Keratinocyte (primary cell): ENCODE measurements around the gene GNB4. TPM values are rescaled to one million over a fixed set of nuclear protein-coding genes. Genes with fewer than 3 reads are reported as not detected.

Experiments
- DNase-seq: peaks from one replicate; pipeline ENCODE4 v3.0.0-alpha.2; 2011; ENCODE audit warnings: low read depth, missing footprints, low spot score
- FAIRE-seq: peaks from 2 replicates; lab custom pipeline; 2011; peaks lifted over from hg19 to GRCh38; lab: Jason Lieb, UNC
- H2AFZ ChIP-seq: 2 replicates; pipeline ENCODE4 v1.6.0; 2012; ENCODE audit warnings: low read length, control low read depth, inconsistent platforms; ENCODE audit not compliant: control insufficient read depth
- H3K27ac ChIP-seq: 2 replicates; pipeline ENCODE4 v1.5.1; 2011; ENCODE audit warnings: low read length; ENCODE audit not compliant: control insufficient read depth, insufficient read depth
- H3K27me3 ChIP-seq: 3 replicates; pipeline ENCODE4 v1.6.0; 2011; ENCODE audit warnings: low read length; ENCODE audit not compliant: control insufficient read depth, insufficient read depth; ENCODE audit errors: extremely low read depth
- H3K36me3 ChIP-seq, 2 experiments: 2 replicates in 1 of 2; 3 replicates in 1 of 2; pipeline ENCODE4 v1.5.1; 2011; ENCODE audit warnings: low read length in 2 of 2, mild to moderate bottlenecking in 1 of 2; ENCODE audit not compliant: control insufficient read depth in 2 of 2, insufficient read depth in 2 of 2; ENCODE audit errors: extremely low read depth in 1 of 2
- H3K4me1 ChIP-seq: 3 replicates; pipeline ENCODE4 v1.5.1; 2011; ENCODE audit warnings: low read length; ENCODE audit not compliant: control insufficient read depth, insufficient read depth; ENCODE audit errors: extremely low read depth
- H3K4me2 ChIP-seq: 3 replicates; pipeline ENCODE4 v1.6.0; 2011; ENCODE audit warnings: low read depth, low read length; ENCODE audit not compliant: control insufficient read depth, insufficient read depth; ENCODE audit errors: extremely low read depth
- H3K4me3 ChIP-seq, 3 experiments: fragments of 200-600 bp in 1 of 3; sonication (generic) in 1 of 3; 2 replicates in 2 of 3; 3 replicates in 1 of 3; pipeline ENCODE4 v1.5.1; 2011 to 2016; ENCODE audit warnings: low read length in 3 of 3, mild to moderate bottlenecking in 3 of 3, control low read depth in 2 of 3, inconsistent platforms in 1 of 3, low read depth in 1 of 3, mixed read lengths in 1 of 3, mixed run types in 1 of 3, moderate library complexity in 1 of 3; ENCODE audit not compliant: control insufficient read depth in 2 of 3, insufficient read depth in 2 of 3; ENCODE audit errors: extremely low read depth in 1 of 3
- H3K79me2 ChIP-seq: 2 replicates; pipeline ENCODE4 v1.6.0; 2012; ENCODE audit warnings: low read length; ENCODE audit not compliant: control insufficient read depth, insufficient read depth
- H3K9ac ChIP-seq: 3 replicates; pipeline ENCODE4 v1.6.0; 2011; ENCODE audit warnings: low read length; ENCODE audit not compliant: control insufficient read depth, insufficient read depth; ENCODE audit errors: extremely low read depth
- H3K9me1 ChIP-seq: 3 replicates; pipeline ENCODE4 v1.6.0; 2011; ENCODE audit warnings: low read length; ENCODE audit not compliant: control insufficient read depth, insufficient read depth; ENCODE audit errors: extremely low read depth
- H3K9me3 ChIP-seq: 2 replicates; pipeline ENCODE4 v1.5.1; 2012; ENCODE audit warnings: low read depth, low read length; ENCODE audit not compliant: control insufficient read depth
- H4K20me1 ChIP-seq: 3 replicates; pipeline ENCODE4 v1.6.0; 2011; ENCODE audit warnings: low read length; ENCODE audit not compliant: control insufficient read depth, insufficient read depth; ENCODE audit errors: extremely low read depth
- CTCF ChIP-seq, 3 experiments: IDR thresholded peaks in 1 of 3; conservative IDR thresholded peaks in 1 of 3; optimal IDR thresholded peaks in 1 of 3; 2 replicates in 2 of 3; 3 replicates in 1 of 3; pipeline versions ENCODE3 to v1.5.1; 2011; ENCODE audit warnings: low read length in 3 of 3, mild to moderate bottlenecking in 3 of 3, moderate library complexity in 2 of 3, control low read depth in 1 of 3, inconsistent platforms in 1 of 3; ENCODE audit not compliant: insufficient read depth in 2 of 3; ENCODE audit errors: extremely low read depth in 1 of 3
- EZH2 ChIP-seq: IDR thresholded peaks from one replicate; pipeline ENCODE4 v1.6.1; 2012; ENCODE audit warnings: inconsistent platforms, mild to moderate bottlenecking, low read length, moderate library complexity
- dilution Hi-C: fragments of 300-500 bp; cut with MboI; formaldehyde crosslinking; loops from one replicate; pipeline ENCODE4 v1.7.0; 2020; ENCODE audit warnings: low sequenced_read_pairs; ENCODE audit not compliant: extremely low pct_ligation_motif_present
- polyA plus RNA-seq, 5 experiments: library from polyadenylated mRNA; depleted of rRNA in 3 of 5; stranded (reverse) in 3 of 5; stranded (forward) in 1 of 5; unstranded in 1 of 5; fragments of >200 nt; gene quantifications; 1 replicate in 1 of 5; 2 replicates in 3 of 5; 3 replicates in 1 of 5; pipeline versions ENCODE4 v1.2.1 to v1.2.3, GENCODE V29; 2011 to 2012; ENCODE audit warnings: missing spikeins in 2 of 5, low read depth in 1 of 5, low replicate concordance in 1 of 5

GNB4 gene
- polyA plus RNA-seq, 1 donor (not counting 4 experiments of a cell fraction or from before 2014, with no cell fraction given), result 51.1 TPM

- no peak overlapping the region for H3K4me2 ChIP-seq
- no peaks in the 10 kb centered on the region for H3K9me3 ChIP-seq
- H3K4me3 ChIP-seq, result no peak overlapping the region
- no peaks in the 10 kb centered on the region for H3K4me1 ChIP-seq
- H3K79me2 ChIP-seq, result no peaks in the 10 kb centered on the region
- dilution Hi-C loops, result no loop called here
- H2AFZ ChIP-seq, result no peak overlapping the region
- H3K36me3 ChIP-seq, result peaks cover 0 to 12% of the 10 kb centered on the region in 2 experiments
- no peaks in the 10 kb centered on the region for H3K9me1 ChIP-seq
- no peaks in the 10 kb centered on the region for H3K27me3 ChIP-seq
- DNase-seq (no peak), FAIRE-seq (no peak)
- H4K20me1 ChIP-seq, result no peaks in the 10 kb centered on the region
- TF ChIP-seq EZH2, result no peak
- TF ChIP-seq CTCF (optimal IDR thresholded peaks at IDR 0.05 in 1 of 3, IDR thresholded peaks at IDR 0.05 in 1 of 3, conservative IDR thresholded peaks at IDR 0.05 in 1 of 3; ENCODE audit: extremely low read depth in 1 of 3, insufficient read depth in 2 of 3, low read length in 3 of 3), result no peak
- H3K27ac ChIP-seq, result no peak overlapping the region
- no peak overlapping the region for H3K9ac ChIP-seq
These were observed 59.4 kb downstream of the GNB4 start for GRCh38 chr3:179391906-179392305.

- no peaks in the 10 kb centered on the region for H3K9me1 ChIP-seq
- H2AFZ ChIP-seq, result no peak overlapping the region
- H3K9me3 ChIP-seq, result no peaks in the 10 kb centered on the region
- no peak overlapping the region for H3K4me2 ChIP-seq
- H3K9ac ChIP-seq, result no peak overlapping the region
- H3K36me3 ChIP-seq, result peaks cover 4 to 8% of the 10 kb centered on the region in 2 experiments
- no peak overlapping the region for H3K27ac ChIP-seq
- H3K79me2 ChIP-seq, result no peaks in the 10 kb centered on the region
- TF ChIP-seq CTCF (optimal IDR thresholded peaks at IDR 0.05 in 1 of 3, IDR thresholded peaks at IDR 0.05 in 1 of 3, conservative IDR thresholded peaks at IDR 0.05 in 1 of 3; ENCODE audit: extremely low read depth in 1 of 3, insufficient read depth in 2 of 3, low read length in 3 of 3) (no peak), EZH2 (no peak)
- no peaks in the 10 kb centered on the region for H3K27me3 ChIP-seq
- H3K4me1 ChIP-seq, result no peaks in the 10 kb centered on the region
- no peak for DNase-seq
- no peaks in the 10 kb centered on the region for H4K20me1 ChIP-seq
- dilution Hi-C loops, result no loop called here
- no peak for FAIRE-seq
- H3K4me3 ChIP-seq, result no peak overlapping the region
These were observed 74.8 kb downstream of the GNB4 start for GRCh38 chr3:179376474-179376873.
